ENCODE measurements around the gene CTNNB1.
"Not testable (repeated sequence)": the region's sequence is repeated elsewhere in the genome, so short reads cannot be mapped to it uniquely, and the experiment has no call there.

The CTNNB1 gene

DNA sequence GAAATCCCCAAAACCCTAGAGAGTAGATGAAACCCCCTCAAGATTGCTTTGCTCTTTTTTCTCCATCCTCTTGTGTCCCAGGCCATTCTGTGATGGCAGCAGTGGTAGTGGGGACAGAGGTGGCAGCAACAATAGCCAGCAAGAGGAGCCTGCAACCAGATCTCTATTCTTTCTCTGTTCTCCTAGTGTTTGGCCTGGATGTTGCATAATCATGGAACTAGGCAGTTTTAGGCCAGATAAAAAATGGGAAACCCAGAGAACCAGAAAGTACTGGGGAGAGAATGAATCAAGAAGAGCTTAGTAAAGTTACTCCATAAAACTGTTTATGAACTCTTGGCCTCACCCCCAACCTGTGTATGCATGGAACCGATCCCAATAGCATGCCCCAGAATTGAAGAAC, 52.3 kb downstream of the CTNNB1 start:
- DNase-seq: no peak

DNA sequence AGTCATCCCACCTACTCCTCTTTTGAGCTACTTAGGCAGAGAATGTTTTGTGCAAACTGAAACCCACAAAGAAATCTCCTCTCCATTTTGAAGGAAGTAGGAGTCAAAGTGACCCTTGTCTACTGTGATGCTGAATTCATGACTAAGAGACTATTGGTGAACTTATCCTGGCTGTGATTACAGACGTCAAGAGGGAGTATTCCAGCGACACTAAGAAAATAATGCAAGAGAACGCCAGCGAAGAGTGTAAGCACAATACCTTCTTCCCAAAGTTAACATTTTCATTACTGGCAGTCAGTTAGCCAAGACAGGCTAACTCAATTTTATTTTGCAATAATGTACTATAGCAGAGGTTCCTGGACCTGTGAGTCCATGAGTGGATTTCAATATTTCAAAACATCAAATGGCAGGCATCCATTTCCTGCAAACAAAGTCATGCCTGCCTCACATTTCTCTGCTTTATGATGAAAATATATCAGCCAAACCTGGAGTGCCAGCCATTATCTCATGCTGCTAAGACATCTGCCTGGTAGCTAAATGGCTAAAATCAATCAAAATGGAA, 59.0 kb downstream of the CTNNB1 start:
- DNase-seq: no peak

DNA sequence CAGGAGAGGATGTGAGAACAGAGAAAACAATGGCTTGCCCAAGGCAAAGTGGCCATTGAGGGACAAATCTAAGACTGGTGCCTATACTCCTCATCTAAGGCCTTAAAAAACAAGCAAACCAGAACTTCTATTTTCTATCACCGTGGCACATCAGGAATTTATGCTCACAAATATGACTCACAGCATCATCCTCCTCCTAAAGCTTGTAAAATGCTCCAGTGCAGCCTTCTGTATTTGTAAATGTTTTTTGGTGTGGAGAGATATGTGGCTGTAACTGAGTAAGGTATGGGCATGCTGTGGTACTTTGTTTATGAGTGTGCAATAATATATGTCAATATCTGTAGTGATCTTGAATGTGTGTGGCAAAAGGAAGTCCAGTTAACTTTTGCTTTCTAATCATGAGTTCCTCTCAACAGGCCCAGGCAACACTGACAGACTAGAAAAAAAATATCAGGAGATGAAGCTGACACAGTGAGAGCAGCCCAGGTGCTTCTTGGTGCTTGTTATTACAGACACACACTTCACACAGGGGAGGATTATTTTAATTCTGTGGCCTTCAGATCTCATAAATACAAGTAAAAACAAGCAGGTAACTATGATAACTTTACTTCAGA, 60.3 kb downstream of the CTNNB1 start:
- no peak for DNase-seq

DNA sequence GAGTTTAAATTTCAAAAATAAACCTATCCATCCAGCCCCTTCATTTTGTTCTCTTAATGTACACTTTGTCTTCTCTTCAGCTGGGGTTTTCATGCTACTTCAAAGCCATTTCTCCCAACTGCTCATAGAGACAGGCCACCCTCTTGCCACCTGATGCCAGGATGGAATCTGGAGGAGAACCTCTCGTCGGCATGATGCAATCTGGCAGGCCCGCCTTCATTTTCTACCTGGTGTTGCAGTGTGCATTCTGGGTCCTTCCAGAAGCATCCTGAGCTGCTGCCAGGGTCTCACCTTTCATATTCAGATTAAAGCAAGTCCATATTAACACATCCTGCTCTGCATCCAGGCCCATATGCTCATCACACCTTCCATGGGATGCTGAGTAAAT, 60.8 kb downstream of the CTNNB1 start:
- no peak for DNase-seq

DNA sequence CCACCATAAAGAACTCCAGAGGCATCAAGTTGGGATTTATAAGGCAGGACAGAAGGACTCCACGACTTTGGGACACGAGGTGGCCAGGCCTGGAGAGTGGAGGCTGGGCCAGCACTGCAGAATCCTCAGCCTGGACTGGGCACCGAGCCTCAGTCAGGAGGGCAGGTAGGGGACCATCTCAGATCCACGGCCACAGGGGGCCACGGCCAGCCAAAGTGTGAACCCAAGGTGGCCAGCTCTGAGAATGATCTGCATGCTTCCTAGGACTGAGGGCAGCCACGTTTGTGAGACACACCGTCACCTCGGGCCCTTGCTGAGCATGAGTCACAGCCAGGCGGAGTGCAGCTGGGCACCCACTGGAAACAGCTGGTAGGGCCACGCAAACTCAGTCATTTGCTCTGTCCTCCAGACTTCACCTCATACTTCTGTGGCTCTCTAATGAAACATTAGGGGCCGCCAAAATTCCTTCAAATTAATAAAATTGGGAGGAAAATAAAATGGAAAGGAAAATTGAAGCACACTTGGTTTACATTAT, 65.8 kb downstream of the CTNNB1 start:
- no peak for DNase-seq

DNA sequence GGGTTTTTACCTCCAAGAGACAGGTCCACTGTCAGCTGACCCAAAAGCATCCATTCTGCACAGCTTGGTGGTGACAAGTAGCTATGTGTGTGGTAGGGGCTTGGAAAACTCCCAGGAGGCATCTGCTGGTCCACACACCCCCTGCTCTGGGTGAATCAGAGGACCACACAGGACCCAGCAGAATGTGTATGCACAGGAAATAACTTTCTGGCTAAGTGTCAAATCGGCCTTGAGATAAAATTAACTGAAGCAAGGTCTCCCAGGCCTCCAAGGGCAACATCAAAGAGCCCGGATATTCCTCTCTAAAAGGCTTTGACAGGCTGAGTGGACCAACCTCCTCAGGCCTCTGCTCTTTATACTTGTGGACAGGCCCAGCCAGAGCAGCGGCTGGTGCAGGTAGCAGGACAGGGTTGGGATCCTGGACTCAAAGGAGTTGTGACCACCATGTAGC, 66.5 kb downstream of the CTNNB1 start:
- DNase-seq: no peak

DNA sequence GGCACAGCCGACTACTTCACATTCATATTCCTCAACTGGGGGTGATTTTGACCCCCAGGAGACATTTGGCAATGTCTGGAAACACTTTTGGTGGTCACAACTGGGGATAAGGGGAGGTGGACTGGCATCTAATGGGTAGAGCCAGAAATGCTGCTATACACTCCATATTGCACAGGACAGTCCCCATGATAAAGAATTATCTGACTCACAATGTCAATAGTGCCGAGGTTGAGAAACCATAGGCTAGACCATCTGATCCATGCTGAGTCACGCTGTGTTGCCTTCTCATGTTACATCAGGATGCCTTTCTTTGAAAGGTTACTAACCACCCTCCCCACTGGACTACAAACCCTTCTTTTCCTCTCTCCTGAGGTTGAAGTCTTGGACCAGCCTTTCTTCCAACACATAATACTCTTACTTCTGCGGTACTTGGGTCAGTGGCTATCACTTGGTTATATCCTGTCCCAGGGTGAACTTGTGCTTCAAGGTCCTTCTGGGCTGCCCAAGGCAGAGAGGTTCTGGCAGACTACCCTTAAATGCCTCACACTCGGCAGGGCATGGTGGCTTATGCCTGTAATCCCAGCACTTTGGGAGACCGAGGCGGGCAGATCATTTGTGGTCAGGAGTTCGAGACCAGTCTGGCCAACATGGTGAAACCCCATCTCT, 68.8 kb downstream of the CTNNB1 start:
- DNase-seq: no peak

DNA sequence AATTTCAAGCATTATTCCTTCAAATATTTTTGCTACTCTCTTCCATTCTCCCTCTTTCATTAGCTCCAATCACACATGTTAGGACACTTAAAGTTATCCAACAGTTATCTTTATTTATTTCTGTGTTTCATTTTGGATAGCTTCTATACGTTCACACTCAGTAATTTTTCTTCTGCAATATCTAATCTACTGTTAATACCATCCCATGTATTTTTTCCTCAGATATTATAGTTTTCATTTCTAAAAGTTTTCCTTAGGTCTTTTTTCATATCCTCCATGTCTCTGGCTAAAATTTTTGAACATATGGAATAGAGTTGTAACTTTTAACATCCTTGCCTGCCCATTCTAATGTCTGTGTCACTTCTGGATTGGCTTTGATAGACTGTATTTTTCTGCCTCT, 73.4 kb downstream of the CTNNB1 start:
- DNase-seq: no peak

DNA sequence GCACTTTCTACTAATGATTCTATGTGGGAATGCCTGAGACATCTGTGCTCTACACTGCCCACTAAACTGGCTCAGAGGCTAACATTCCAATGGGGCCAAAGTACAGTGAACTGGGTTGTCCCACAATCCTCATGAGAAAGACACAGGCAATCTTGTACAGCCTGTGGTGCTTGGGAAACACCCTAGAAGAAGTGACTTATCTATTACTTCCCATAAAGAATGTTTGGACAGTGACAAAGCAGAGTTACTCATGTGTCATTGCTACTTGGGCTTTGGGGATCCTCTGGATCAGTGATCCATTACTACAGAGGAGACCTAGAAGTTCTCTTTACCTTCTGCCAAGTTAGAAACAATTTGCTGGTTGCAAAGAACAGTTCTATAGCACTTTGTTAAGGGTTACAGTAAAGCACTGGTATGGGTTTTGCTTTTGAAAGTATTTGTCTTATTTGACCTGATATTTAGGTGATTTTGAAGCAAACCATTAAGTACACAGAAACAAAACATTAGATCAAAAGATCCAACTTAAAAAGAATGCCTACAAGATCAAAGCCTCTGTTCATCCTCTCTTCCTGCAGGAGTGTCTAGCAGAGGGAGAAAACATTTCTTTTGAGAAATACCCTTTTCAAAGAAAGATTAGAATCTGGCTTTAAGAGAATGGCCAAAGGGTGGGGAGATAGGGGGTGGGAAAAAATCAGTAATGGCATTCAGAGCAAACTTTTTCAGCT, 75.8 kb downstream of the CTNNB1 start:
- DNase-seq: no peak

DNA sequence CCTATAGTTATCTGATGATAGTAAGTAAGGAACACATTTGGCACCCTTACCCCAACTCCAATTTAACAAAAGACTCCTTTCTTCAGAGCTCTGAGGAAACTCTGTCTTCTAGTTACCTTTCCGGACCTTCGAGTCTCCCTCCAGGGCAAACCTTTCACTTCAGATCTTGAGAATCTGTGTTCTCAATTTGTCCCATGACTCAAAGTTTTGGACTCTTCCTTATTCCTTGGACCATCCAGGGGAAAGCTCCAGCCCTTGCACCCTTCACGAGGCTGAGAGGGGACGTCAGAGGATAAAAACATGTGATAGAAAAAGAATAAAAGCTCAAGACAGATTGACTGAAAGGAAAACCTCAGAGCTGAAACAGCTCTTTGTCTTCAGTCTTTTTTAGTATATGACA, 76.9 kb downstream of the CTNNB1 start:
- no peak for DNase-seq

DNA sequence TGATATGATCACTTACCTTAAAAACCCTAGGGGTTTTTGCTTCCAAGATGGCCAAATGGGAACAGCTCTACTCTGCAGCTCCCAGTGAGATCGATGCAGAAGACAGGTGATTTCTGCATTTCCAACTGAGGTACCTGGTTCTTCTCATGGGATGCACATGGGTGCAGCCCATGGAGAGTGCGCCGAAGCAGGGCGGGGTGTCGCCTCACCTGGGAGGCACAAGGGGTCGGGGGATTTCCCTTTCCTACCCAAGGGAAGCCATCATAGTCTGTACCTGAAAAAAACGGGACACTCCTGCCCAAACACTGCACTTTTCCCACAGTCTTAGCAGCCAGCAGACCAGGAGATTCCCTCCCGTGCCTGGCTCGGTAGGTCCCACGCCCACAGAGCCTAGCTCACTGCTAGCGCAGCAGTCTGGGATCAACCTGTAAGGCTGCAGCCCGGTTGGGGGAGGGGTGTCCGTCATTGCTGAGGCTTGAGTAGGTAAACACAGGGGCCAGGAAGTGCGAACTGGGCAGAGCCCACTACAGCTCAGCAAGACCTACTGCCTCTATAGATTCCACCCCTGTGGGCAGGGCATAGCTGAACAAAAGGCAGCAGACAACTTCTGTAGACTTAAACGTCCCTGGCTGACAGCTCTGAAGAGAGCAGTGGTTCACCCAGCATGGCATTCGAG, 78.6 kb downstream of the CTNNB1 start:
- no peak for DNase-seq

DNA sequence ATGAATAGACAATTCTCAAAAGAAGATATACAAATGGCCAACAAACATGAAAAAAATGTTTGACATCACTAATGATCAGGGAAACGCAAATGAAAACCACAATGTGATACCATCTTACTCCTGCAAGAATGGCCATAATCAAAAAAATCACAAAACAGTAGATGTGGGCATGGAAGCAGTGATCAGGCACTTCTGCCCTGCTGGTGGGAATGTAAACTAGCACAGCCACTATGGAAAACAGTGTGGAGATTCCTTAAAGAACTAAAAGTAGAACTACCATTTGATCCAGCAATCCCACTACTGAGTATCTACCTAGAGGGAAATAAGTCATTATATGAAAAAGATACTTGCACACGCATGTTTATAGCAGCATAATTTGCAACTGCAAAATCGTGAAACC, 85.6 kb downstream of the CTNNB1 start:
- DNase-seq: not testable (repeated sequence)

DNA sequence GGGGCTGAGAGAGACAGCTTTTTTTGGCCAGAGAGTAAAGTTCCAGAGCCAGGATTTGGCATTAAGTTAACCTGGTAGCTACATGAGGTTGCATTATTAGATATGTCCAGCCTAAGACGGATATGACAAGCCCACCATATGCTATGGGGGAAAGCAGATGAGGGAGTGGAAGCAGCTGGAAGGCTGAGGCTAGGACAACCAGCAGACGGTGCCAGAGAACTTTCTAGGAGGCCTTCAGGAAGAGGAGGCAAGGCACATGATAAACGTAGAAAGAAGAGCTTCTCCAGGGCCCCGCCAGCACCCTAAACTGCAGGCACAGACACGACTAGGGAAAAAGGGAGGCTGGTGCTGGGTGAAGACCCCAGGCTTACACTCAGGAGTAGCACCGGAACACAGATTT, 87.0 kb downstream of the CTNNB1 start:
- DNase-seq: no peak

DNA sequence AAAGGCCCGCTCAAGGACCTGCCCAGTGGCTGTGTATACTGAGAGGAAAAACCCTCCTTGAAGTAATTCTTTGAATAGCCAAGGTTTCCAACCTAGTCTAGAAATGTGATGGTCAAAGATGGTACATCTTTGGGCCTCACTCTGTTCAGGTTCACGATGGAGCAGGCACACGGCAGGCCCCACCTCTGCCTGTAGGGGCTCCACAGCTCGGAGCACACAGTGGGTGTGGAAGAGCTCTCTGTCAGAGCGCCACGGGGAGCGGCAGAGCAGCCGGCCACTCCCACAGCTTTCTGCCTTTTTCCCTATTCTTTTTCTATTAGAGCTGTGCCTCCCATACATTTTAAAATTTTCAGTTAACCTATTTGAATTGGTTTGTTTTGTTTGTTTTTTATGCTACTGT, 89.5 kb downstream of the CTNNB1 start:
- no peak for DNase-seq

Measured in amygdala (tissue), 56 donors.